ENCODE results near the gene TDRD7.
A peak's percentile ranks its signal among the peaks of the same experiment; 100 is the strongest.
"Not testable (repeated sequence)": the region's sequence is repeated elsewhere in the genome, so short reads cannot be mapped to it uniquely, and the experiment has no call there.

The TDRD7 gene

GRCh38 chr9:97491216-97491999 lies 79.5 kb downstream of the TDRD7 start:
- no peak overlapping the region for H3K4me2 ChIP-seq (ENCODE audit: low read length)
- no peaks in the 10 kb centered on the region for H3K4me1 ChIP-seq
- no peaks in the 10 kb centered on the region for H3K36me3 ChIP-seq (ENCODE audit: control insufficient read depth, insufficient read depth, low read length)
- H3K9me3 ChIP-seq (ENCODE audit: control insufficient read depth, low read length): no peaks in the 10 kb centered on the region
- H3K27ac ChIP-seq: no peak overlapping the region
- H2AFZ ChIP-seq: no peak overlapping the region
- TF ChIP-seq, protein P1, sequence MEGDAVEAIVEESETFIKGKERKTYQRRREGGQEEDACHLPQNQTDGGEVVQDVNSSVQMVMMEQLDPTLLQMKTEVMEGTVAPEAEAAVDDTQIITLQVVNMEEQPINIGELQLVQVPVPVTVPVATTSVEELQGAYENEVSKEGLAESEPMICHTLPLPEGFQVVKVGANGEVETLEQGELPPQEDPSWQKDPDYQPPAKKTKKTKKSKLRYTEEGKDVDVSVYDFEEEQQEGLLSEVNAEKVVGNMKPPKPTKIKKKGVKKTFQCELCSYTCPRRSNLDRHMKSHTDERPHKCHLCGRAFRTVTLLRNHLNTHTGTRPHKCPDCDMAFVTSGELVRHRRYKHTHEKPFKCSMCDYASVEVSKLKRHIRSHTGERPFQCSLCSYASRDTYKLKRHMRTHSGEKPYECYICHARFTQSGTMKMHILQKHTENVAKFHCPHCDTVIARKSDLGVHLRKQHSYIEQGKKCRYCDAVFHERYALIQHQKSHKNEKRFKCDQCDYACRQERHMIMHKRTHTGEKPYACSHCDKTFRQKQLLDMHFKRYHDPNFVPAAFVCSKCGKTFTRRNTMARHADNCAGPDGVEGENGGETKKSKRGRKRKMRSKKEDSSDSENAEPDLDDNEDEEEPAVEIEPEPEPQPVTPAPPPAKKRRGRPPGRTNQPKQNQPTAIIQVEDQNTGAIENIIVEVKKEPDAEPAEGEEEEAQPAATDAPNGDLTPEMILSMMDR (IDR thresholded peaks at IDR 0.05): no peak
- H3K79me2 ChIP-seq: no peaks in the 10 kb centered on the region
- H3K27me3 ChIP-seq (ENCODE audit: control insufficient read depth, insufficient read depth, low read length): no peaks in the 10 kb centered on the region
- no peak overlapping the region for H3K4me3 ChIP-seq (ENCODE audit: low read depth, low read length)
- H3K9ac ChIP-seq: no peak overlapping the region

DNA sequence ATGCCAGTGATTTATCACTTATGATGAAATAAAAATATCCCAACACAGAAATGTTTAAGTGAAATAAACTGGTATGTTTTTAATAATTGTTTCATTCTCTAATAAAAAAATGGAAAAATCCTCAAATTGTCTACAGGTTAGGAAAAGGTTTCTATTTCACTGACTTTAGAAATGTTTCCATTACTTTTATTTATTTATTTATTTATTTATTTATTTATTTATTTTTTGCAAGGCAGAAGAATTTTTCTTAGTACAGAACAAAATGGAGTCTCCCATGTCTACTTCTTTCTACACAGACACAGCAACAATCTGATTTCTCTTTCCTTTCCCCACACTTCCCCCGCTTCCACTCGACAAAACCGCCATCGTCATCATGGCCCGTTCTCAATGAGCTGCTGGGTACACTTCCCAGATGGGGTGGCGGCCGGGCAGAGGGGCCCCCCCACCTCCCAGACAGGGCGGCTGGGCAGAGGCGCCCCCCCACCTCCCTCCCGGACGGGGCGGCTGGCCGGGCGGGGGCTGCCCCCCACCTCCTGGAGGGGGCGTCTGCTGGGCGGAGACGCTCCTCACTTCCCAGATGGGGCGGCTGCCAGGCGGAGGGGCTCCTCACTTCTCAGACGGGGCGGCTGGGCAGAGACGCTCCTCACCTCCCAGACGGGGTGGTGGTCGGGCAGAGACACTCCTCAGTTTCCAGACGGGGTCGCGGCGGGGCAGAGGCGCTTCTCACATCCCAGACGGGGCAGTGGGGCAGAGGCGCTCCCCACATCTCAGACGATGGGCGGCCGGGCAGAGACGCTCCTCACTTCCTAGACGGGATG lies 85.9 kb downstream of the TDRD7 start:
- H3K36me3 ChIP-seq (ENCODE audit: control insufficient read depth, insufficient read depth, low read length); H3K27ac ChIP-seq; H3K27me3 ChIP-seq (ENCODE audit: control insufficient read depth, insufficient read depth, low read length); H2AFZ ChIP-seq; H3K9me3 ChIP-seq (ENCODE audit: control insufficient read depth, low read length); H3K79me2 ChIP-seq; H3K9ac ChIP-seq; H3K4me1 ChIP-seq; H3K4me3 ChIP-seq (ENCODE audit: low read depth, low read length); H3K4me2 ChIP-seq (ENCODE audit: low read length): not testable (repeated sequence)

GRCh38 chr9:97498846-97499245 lies 87.0 kb downstream of the TDRD7 start:
- H3K36me3 ChIP-seq (ENCODE audit: control insufficient read depth, insufficient read depth, low read length); H3K4me3 ChIP-seq (ENCODE audit: low read depth, low read length); H3K9me3 ChIP-seq (ENCODE audit: control insufficient read depth, low read length); H3K4me1 ChIP-seq; H2AFZ ChIP-seq; H3K79me2 ChIP-seq; H3K27ac ChIP-seq; H3K4me2 ChIP-seq (ENCODE audit: low read length); H3K9ac ChIP-seq; H3K27me3 ChIP-seq (ENCODE audit: control insufficient read depth, insufficient read depth, low read length): not testable (repeated sequence)

- H3K27ac ChIP-seq: no peak overlapping the region
- no peak overlapping the region for H3K4me2 ChIP-seq (ENCODE audit: low read length)
- H3K4me3 ChIP-seq (ENCODE audit: low read depth, low read length): no peak overlapping the region
- H3K9me3 ChIP-seq (ENCODE audit: control insufficient read depth, low read length): no peaks in the 10 kb centered on the region
- H3K36me3 ChIP-seq (ENCODE audit: control insufficient read depth, insufficient read depth, low read length): no peaks in the 10 kb centered on the region
- TF ChIP-seq, protein P1 (IDR thresholded peaks at IDR 0.05): no peak
- H3K9ac ChIP-seq: no peak overlapping the region
- H3K4me1 ChIP-seq: no peaks in the 10 kb centered on the region
- no peak overlapping the region for H2AFZ ChIP-seq
- no peaks in the 10 kb centered on the region for H3K79me2 ChIP-seq
- H3K27me3 ChIP-seq (ENCODE audit: control insufficient read depth, insufficient read depth, low read length): no peaks in the 10 kb centered on the region
Observed at GRCh38 chr9:97500263-97500662, 88.4 kb downstream of the TDRD7 start.

DNA sequence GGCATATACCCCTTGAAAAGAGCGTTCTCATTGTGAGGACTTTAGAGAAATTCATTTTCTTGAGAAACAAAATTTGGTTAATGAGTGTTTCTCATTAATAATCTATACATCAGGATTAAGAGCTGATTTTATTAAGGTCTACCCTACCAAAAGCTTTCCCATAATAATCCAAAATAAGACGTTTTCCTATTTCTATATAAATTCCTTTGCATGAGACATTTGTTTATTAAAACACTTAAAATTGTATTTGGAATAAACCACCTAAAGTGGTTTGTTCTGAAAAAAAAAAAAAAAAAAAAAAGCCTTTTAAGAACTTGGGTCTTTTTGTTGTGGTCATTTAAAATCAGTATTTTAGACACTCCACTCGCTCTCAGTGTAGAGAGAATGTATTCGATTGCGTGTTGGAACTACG lies 88.9 kb downstream of the TDRD7 start:
- Histone ChIP-seq H3K4me3 (ENCODE audit: low read depth, low read length) (peak overlapping the region; percentile 50), H3K36me3 (ENCODE audit: control insufficient read depth, insufficient read depth, low read length) (no peaks in the 10 kb centered on the region), H2AFZ (peak overlapping the region; percentile 84), H3K9ac (no peak overlapping the region), H3K4me2 (ENCODE audit: low read length) (peak overlapping the region; percentile 69), H3K79me2 (no peaks in the 10 kb centered on the region), H3K27ac (no peak overlapping the region), H3K27me3 (ENCODE audit: control insufficient read depth, insufficient read depth, low read length) (no peaks in the 10 kb centered on the region), H3K4me1 (no peaks in the 10 kb centered on the region), H3K9me3 (ENCODE audit: control insufficient read depth, low read length) (no peaks in the 10 kb centered on the region)
- TF ChIP-seq, protein P1 (IDR thresholded peaks at IDR 0.05): no peak

All from parathyroid adenoma (tissue), 2 donors.